GM23248 (cell line): Measurements from ENCODE around the gene FSD1L. TPM values are rescaled to one million over a fixed set of nuclear protein-coding genes. Genes with fewer than 3 reads are reported as not detected.

Source experiments
- DNase-seq: peaks from one replicate; pipeline ENCODE4 v3.0.0-alpha.2; 2015
- H2AFZ ChIP-seq: fragments of 200-600 bp; sonication (generic); 2 replicates; pipeline ENCODE4 v1.6.1; 2016; ENCODE audit warnings: antibody characterized with exemption
- H3F3A ChIP-seq: fragments of 200-600 bp; sonication (generic); 2 replicates; pipeline ENCODE4 v1.6.1; 2016; ENCODE audit warnings: mild to moderate bottlenecking, antibody characterized with exemption, mixed run types; ENCODE audit not compliant: insufficient read depth
- H3K27ac ChIP-seq: fragments of 200-600 bp; sonication (generic); 2 replicates; pipeline ENCODE4 v1.5.1; 2016; ENCODE audit warnings: mild to moderate bottlenecking
- H3K27me3 ChIP-seq: fragments of 200-600 bp; sonication (generic); replicated peaks from 2 replicates; pipeline ENCODE4 v1.6.1; 2016; ENCODE audit warnings: mild to moderate bottlenecking; ENCODE audit not compliant: insufficient read depth
- H3K36me3 ChIP-seq: fragments of 200-600 bp; sonication (generic); 2 replicates; pipeline ENCODE4 v1.6.1; 2016; ENCODE audit warnings: low read depth, mild to moderate bottlenecking
- H3K4me1 ChIP-seq: fragments of 200-600 bp; sonication (generic); 2 replicates; pipeline ENCODE4 v1.6.1; 2016; ENCODE audit warnings: mild to moderate bottlenecking; ENCODE audit not compliant: insufficient read depth
- H3K4me2 ChIP-seq: fragments of 200-600 bp; sonication (generic); one replicate; pipeline ENCODE4 v1.6.1; 2016; ENCODE audit warnings: mild to moderate bottlenecking; ENCODE audit not compliant: unreplicated experiment
- H3K4me3 ChIP-seq: fragments of 200-600 bp; sonication (generic); 2 replicates; pipeline ENCODE4 v1.5.1; 2016; ENCODE audit warnings: mild to moderate bottlenecking
- H3K79me2 ChIP-seq: fragments of 200-600 bp; sonication (generic); 2 replicates; pipeline ENCODE4 v1.6.1; 2016; ENCODE audit warnings: mild to moderate bottlenecking; ENCODE audit not compliant: insufficient read depth
- H3K9ac ChIP-seq: fragments of 200-600 bp; sonication (generic); 2 replicates; pipeline ENCODE4 v1.6.1; 2016; ENCODE audit warnings: mild to moderate bottlenecking
- H3K9me2 ChIP-seq: fragments of 200-600 bp; sonication (generic); 2 replicates; pipeline ENCODE4 v1.6.1; 2016; ENCODE audit warnings: mixed run types, mild to moderate bottlenecking, moderate library complexity; ENCODE audit not compliant: insufficient read depth
- H3K9me3 ChIP-seq: fragments of 200-600 bp; sonication (generic); one replicate; pipeline ENCODE4 v1.6.1; 2017; ENCODE audit warnings: low read depth
- H4K20me1 ChIP-seq: fragments of 200-600 bp; sonication (generic); 2 replicates; pipeline ENCODE4 v1.6.0; 2016; ENCODE audit not compliant: insufficient read depth
- EZH2 ChIP-seq: fragments of 200-600 bp; sonication (generic); IDR thresholded peaks from 2 replicates; pipeline ENCODE4 v1.6.1; 2018; ENCODE audit warnings: antibody characterized with exemption, mild to moderate bottlenecking; ENCODE audit not compliant: insufficient read depth, poor library complexity, severe bottlenecking
- EZH2phosphoT487 ChIP-seq: fragments of 200-600 bp; sonication (generic); IDR thresholded peaks from 2 replicates; pipeline ENCODE4 v1.6.1; 2018; ENCODE audit warnings: antibody characterized with exemption, moderate library complexity, mild to moderate bottlenecking, low read depth; ENCODE audit not compliant: insufficient read depth
- WGBS, 2 experiments: methylation state at CpG; one replicate each; pipeline ENCODE4 v1.1.6; 2015 to 2017; ENCODE audit warnings: low lambda C conversion rate in 2 of 2, low coverage in 1 of 2; ENCODE audit errors: missing lambda C conversion rate in 2 of 2; 5-methylcytosine and 5-hydroxymethylcytosine counted together
- in situ Hi-C: fragments of 300-500 bp; cut with MboI; formaldehyde crosslinking; loops from 2 replicates; pipeline ENCODE4 v1.15.0; 2020
- polyA plus RNA-seq: library from polyadenylated mRNA; unstranded; fragments of >200 nt; fragmentation: Nextera tagmentation; extraction: Ambion mirVana; gene quantifications from 2 replicates; pipeline ENCODE4 v1.2.1, GENCODE V29; 2016
- total RNA-seq: library from RNA; depleted of rRNA; stranded (reverse); fragments of >200 nt; shearing (Covaris generic); gene quantifications from 2 replicates; pipeline ENCODE4 v1.2.3, GENCODE V29; 2014

The FSD1L gene
- total and polyA plus RNA-seq, 2 experiments from 2014 or later, result 2.7 TPM

DNA sequence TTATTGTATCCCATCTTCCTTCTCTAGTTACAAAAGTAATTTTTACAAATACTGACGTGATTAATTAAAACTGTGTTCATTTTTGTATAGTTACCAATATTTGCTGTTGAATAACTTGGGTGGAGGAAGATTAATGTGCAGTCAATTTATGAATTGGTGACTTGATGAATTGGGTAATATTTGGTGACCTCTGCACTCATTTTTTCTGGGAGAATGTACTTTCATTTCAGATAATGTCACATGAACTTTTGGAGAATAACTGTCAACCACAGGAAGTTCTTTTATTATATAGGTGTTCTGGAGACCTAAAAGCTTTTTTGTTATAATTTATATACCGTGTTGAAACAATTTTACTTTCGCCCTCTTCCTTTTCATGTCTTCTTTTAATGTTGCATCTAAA lies 83.7 kb downstream of the FSD1L start:
- Histone ChIP-seq H3K4me1 (peaks cover 8% of the 10 kb centered on the region), H3K79me2 (no peaks in the 10 kb centered on the region), H3K27ac (no peak overlapping the region), H3K4me2 (no peak overlapping the region), H4K20me1 (no peaks in the 10 kb centered on the region), H3K9me3 (no peaks in the 10 kb centered on the region), H3K9me2 (no peaks in the 10 kb centered on the region), H3K4me3 (no peak overlapping the region), H3K9ac (no peak overlapping the region), H3K36me3 (peaks cover 25% of the 10 kb centered on the region), H3F3A (peaks cover 31% of the 10 kb centered on the region), H3K27me3 (no peaks in the 10 kb centered on the region), H2AFZ (no peak overlapping the region)
- WGBS, 2 experiments, result 80 to 82% methylated on average over 3 of the region's 3 CpGs
- DNase-seq, result no peak
- no peak for TF ChIP-seq EZH2phosphoT487
- no peak for TF ChIP-seq EZH2
- in situ Hi-C loops, result no loop called here

DNA sequence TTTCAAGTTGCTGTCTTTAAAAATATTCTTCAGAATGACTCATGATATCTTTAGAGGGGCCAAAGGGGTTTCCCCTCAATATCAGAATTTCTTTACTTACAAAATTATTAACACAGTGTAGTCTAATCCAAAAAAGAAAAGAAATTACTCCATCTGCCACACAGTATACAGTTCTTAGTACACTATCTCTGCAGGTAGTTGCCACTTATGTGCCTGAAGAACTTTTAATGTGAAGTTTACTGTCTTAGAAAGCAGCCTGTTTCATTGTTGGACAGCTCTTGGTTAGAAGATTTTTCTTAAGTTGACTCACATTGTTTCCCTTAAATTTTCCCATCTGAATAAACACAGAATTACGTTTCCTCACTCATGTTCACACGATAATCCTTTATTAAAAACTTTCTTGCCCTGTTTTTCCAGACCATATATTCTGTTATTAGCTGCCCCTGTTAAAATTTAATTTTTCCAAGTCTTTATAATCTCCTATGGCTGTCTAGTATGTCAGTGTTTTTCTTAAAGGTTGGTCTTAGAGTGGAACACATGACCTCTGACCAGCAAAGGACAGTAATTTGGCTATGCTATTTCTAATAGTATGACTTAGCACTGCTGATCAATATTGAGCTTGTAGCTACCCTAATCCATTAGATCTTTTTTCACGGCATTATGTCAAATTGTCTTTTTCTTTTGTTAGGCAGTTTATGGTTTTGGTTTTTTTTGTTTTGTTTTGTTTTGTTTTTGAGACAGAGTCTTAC lies 88.3 kb downstream of the FSD1L start:
- no peak overlapping the region for H3K27ac ChIP-seq
- H3K9me3 ChIP-seq, result no peaks in the 10 kb centered on the region
- no peak overlapping the region for H3K4me2 ChIP-seq
- no peak for TF ChIP-seq EZH2phosphoT487
- no peak for TF ChIP-seq EZH2
- H3K79me2 ChIP-seq, result no peaks in the 10 kb centered on the region
- peaks cover 26% of the 10 kb centered on the region for H3K36me3 ChIP-seq
- H3K4me1 ChIP-seq, result peaks cover 8% of the 10 kb centered on the region
- peaks cover 19% of the 10 kb centered on the region for H3F3A ChIP-seq
- no peak overlapping the region for H3K4me3 ChIP-seq
- in situ Hi-C loops, result no loop called here
- 96 to 97% methylated on average over 3 of the region's 3 CpGs for WGBS, 2 experiments
- H2AFZ ChIP-seq, result no peak overlapping the region
- no peak for DNase-seq
- no peak overlapping the region for H3K9ac ChIP-seq
- no peaks in the 10 kb centered on the region for H4K20me1 ChIP-seq
- H3K27me3 ChIP-seq, result no peaks in the 10 kb centered on the region
- H3K9me2 ChIP-seq, result no peaks in the 10 kb centered on the region

DNA sequence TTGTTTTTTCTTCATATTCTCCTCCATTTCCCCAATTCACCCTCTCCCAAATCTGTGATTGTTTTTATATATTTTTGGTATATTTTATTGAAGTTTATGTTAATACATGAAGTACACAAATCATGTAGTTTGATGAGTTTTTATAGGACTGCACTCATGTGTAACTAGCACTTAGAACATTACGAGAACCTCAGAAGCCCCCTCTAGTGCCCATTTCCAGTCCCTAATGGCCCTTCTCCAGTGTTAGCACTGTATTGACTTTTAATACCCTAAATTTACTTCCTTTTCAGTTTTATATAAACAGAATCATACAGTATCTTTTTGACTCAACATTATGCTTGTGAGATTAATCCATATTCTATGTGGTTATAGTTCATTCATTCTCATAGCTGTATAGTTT lies 91.6 kb downstream of the FSD1L start:
- H2AFZ ChIP-seq, result no peak overlapping the region
- H3K4me2 ChIP-seq, result no peak overlapping the region
- H4K20me1 ChIP-seq, result no peaks in the 10 kb centered on the region
- no peak overlapping the region for H3K9ac ChIP-seq
- H3K4me1 ChIP-seq, result no peaks in the 10 kb centered on the region
- H3K27me3 ChIP-seq, result no peaks in the 10 kb centered on the region
- DNase-seq, result peak; percentile 7
- no peak overlapping the region for H3K4me3 ChIP-seq
- in situ Hi-C loops, result no loop called here
- H3F3A ChIP-seq, result no peaks in the 10 kb centered on the region
- no peaks in the 10 kb centered on the region for H3K9me2 ChIP-seq
- no peak overlapping the region for H3K27ac ChIP-seq
- no peak for TF ChIP-seq EZH2
- TF ChIP-seq EZH2phosphoT487, result no peak
- no peaks in the 10 kb centered on the region for H3K9me3 ChIP-seq
- no peaks in the 10 kb centered on the region for H3K79me2 ChIP-seq
- H3K36me3 ChIP-seq, result peaks cover 26% of the 10 kb centered on the region
- WGBS, 2 experiments, result 97 to 100% methylated on average over 1 of the region's 1 CpG

DNA sequence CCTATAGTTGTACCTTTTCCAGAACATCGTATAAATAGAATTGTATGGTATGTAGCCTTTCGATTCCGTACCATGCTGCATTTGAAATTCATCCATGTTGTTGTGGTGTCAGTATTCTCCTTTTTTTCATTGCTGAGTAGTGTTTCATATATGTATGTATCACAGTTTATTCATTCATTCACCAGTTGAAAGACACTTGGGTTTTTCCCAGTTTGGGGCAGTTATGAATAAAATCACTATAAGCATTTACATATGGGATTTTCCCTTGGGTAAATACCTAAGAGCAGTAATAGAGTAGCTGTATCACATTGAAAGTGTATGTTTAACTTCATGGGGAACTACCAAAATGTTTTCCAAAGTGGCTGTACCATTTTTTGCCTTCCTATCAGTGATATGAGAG lies 94.0 kb downstream of the FSD1L start:
- no peaks in the 10 kb centered on the region for H3K9me3 ChIP-seq
- no peaks in the 10 kb centered on the region for H3K27me3 ChIP-seq
- DNase-seq, result no peak
- H3K36me3 ChIP-seq, result peaks cover 11% of the 10 kb centered on the region; the same call in 1 of the 2 replicates
- H3K79me2 ChIP-seq, result no peaks in the 10 kb centered on the region
- H2AFZ ChIP-seq, result no peak overlapping the region
- no peak overlapping the region for H3K4me2 ChIP-seq
- H3K4me3 ChIP-seq, result no peak overlapping the region
- no peak overlapping the region for H3K27ac ChIP-seq
- 98% methylated on average over 3 of the region's 3 CpGs for WGBS, 2 experiments
- H3K4me1 ChIP-seq, result no peaks in the 10 kb centered on the region
- in situ Hi-C loops, result no loop called here
- H3F3A ChIP-seq, result no peaks in the 10 kb centered on the region
- TF ChIP-seq EZH2 (no peak), EZH2phosphoT487 (no peak)
- H4K20me1 ChIP-seq, result no peaks in the 10 kb centered on the region
- H3K9me2 ChIP-seq, result no peaks in the 10 kb centered on the region
- no peak overlapping the region for H3K9ac ChIP-seq
